PC-3 (cell line): ENCODE data around the gene C1orf52.

Experiments used
- EZH2 ChIP-seq: fragments of 300-600 bp; sonication (generic); IDR thresholded peaks from one replicate; pipeline ENCODE4 v1.6.1; 2017; ENCODE audit warnings: antibody characterized with exemption, mild to moderate bottlenecking, low read length; ENCODE audit not compliant: unreplicated experiment
- TF ChIP-seq, protein P1 (sequence below): fragments of 300-600 bp; sonication (generic); conservative IDR thresholded peaks from 2 replicates; pipeline ENCODE4 v1.5.1; 2017; ENCODE audit warnings: antibody characterized with exemption, low read depth, mild to moderate bottlenecking, low read length

GRCh38 chr1:85308833-85309350 lies 49.4 kb upstream of the C1orf52 start:
- no peak for TF ChIP-seq EZH2
- TF ChIP-seq, protein P1, sequence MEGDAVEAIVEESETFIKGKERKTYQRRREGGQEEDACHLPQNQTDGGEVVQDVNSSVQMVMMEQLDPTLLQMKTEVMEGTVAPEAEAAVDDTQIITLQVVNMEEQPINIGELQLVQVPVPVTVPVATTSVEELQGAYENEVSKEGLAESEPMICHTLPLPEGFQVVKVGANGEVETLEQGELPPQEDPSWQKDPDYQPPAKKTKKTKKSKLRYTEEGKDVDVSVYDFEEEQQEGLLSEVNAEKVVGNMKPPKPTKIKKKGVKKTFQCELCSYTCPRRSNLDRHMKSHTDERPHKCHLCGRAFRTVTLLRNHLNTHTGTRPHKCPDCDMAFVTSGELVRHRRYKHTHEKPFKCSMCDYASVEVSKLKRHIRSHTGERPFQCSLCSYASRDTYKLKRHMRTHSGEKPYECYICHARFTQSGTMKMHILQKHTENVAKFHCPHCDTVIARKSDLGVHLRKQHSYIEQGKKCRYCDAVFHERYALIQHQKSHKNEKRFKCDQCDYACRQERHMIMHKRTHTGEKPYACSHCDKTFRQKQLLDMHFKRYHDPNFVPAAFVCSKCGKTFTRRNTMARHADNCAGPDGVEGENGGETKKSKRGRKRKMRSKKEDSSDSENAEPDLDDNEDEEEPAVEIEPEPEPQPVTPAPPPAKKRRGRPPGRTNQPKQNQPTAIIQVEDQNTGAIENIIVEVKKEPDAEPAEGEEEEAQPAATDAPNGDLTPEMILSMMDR: no peak
